Measurements from ENCODE around the gene TLE7. TPM values are rescaled to one million over a fixed set of nuclear protein-coding genes. Genes with fewer than 3 reads are reported as not detected.

Gene TLE7
- total RNA-seq, 1 experiment from 2014 or later: not detected

GRCh38 chr16:71460236-71460635, 18.4 kb upstream of the TLE7 start:
- Mint-ChIP-seq H3K36me3 (ENCODE audit: insufficient read depth in 1 of 3, low read depth in 3 of 3) (peaks cover 10 to 13% (median 10%) of the 10 kb centered on the region in 3 experiments; a peak in 6 of 7 replicates), H3K4me3 (peak overlapping the region; percentile 94 to 96; a peak in 4 of 5 replicates), H3K27ac (no peak overlapping the region), H3K9me3 (no peaks in the 10 kb centered on the region; a peak in 1 of 5 replicates), H3K27me3 (ENCODE audit: low read depth) (no peaks in the 10 kb centered on the region), H3K4me1 (peaks cover 13 to 20% of the 10 kb centered on the region in 2 experiments)
- H3K23ac ChIP-seq (ENCODE audit: insufficient read length, low read depth, low read length): no peak overlapping the region
- no peaks in the 10 kb centered on the region for H3K79me1 ChIP-seq (ENCODE audit: insufficient read depth, low read depth, low read length, poor library complexity, severe bottlenecking)
- H4K91ac ChIP-seq (ENCODE audit: insufficient read length, low read depth, low read length): no peak overlapping the region
- no peak overlapping the region for H3T11ph ChIP-seq (ENCODE audit: low read length)
- H4K8ac ChIP-seq (replicated peaks; ENCODE audit: insufficient read length, low read depth, low read length): no peak overlapping the region
- H4K20me1 ChIP-seq (ENCODE audit: control insufficient read depth, insufficient read depth, insufficient read length): no peaks in the 10 kb centered on the region
- H3K9me3 ChIP-seq (ENCODE audit: control insufficient read depth, low read depth, low read length): no peaks in the 10 kb centered on the region
- no peak overlapping the region for H3K27ac ChIP-seq (ENCODE audit: insufficient read length, low read depth, low read length)
- no peak overlapping the region for H3K56ac ChIP-seq (ENCODE audit: insufficient read length, low read depth, low read length)
- H2BK120ac ChIP-seq (ENCODE audit: low read depth, low read length, poor library complexity, severe bottlenecking): no peak overlapping the region
- H2BK20ac ChIP-seq (ENCODE audit: low read depth, low read length, poor library complexity, severe bottlenecking): no peak overlapping the region
- no peaks in the 10 kb centered on the region; the same call in 1 of the 2 replicates for H3K4me1 ChIP-seq (ENCODE audit: insufficient read depth, low read length)
- H3K14ac ChIP-seq (ENCODE audit: insufficient read depth, low read length): no peak overlapping the region
- no peak overlapping the region for H2BK12ac ChIP-seq (ENCODE audit: insufficient read length, low read depth, low read length)
- TF ChIP-seq, protein P1, sequence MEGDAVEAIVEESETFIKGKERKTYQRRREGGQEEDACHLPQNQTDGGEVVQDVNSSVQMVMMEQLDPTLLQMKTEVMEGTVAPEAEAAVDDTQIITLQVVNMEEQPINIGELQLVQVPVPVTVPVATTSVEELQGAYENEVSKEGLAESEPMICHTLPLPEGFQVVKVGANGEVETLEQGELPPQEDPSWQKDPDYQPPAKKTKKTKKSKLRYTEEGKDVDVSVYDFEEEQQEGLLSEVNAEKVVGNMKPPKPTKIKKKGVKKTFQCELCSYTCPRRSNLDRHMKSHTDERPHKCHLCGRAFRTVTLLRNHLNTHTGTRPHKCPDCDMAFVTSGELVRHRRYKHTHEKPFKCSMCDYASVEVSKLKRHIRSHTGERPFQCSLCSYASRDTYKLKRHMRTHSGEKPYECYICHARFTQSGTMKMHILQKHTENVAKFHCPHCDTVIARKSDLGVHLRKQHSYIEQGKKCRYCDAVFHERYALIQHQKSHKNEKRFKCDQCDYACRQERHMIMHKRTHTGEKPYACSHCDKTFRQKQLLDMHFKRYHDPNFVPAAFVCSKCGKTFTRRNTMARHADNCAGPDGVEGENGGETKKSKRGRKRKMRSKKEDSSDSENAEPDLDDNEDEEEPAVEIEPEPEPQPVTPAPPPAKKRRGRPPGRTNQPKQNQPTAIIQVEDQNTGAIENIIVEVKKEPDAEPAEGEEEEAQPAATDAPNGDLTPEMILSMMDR (conservative IDR thresholded peaks at IDR 0.05): no peak
- no peak overlapping the region for H2AK5ac ChIP-seq (ENCODE audit: insufficient read length, low read length)
- H2BK5ac ChIP-seq (ENCODE audit: insufficient read length, low read length): no peak overlapping the region
- H3K4me2 ChIP-seq (ENCODE audit: insufficient read depth, insufficient read length, low read length): no peak overlapping the region
- H3K4ac ChIP-seq (ENCODE audit: low read depth, low read length): no peak overlapping the region
- no peaks in the 10 kb centered on the region for H3K27me3 ChIP-seq (ENCODE audit: insufficient read depth, low read length)
- no peak overlapping the region for H2AFZ ChIP-seq (ENCODE audit: low read length)
- no peak overlapping the region for H3K9ac ChIP-seq (ENCODE audit: extremely low read depth, insufficient read length, low read length)
- no CpG with 5 or more reads among the region's 4 CpGs for WGBS (ENCODE audit: extremely low coverage, insufficient read length, low lambda C conversion rate)
- no peak overlapping the region for H2BK15ac ChIP-seq (ENCODE audit: low read depth, low read length)
- H4K5ac ChIP-seq (ENCODE audit: insufficient read length, low read depth, low read length): no peak overlapping the region
- H3K23me2 ChIP-seq (ENCODE audit: insufficient read length, low read depth, low read length, poor library complexity, severe bottlenecking): peaks cover 3% of the 10 kb centered on the region
- peaks cover 4% of the 10 kb centered on the region; the same call in 1 of the 2 replicates for H3K79me2 ChIP-seq (ENCODE audit: insufficient read depth, low read length)
- DNase-seq: no peak
- H3K18ac ChIP-seq (ENCODE audit: insufficient read length, low read depth, low read length): no peak overlapping the region
